HG02642 (cell line): ENCODE measurements around the gene RSRC2.

ENCODE experiments used
- ATAC-seq: cut with Tn5 transposase; IDR thresholded peaks from one replicate; pipeline ENCODE4 v1.9.1; 2021; ENCODE audit warnings: mild to moderate bottlenecking; ENCODE audit not compliant: unreplicated experiment, poor library complexity

The RSRC2 gene

DNA sequence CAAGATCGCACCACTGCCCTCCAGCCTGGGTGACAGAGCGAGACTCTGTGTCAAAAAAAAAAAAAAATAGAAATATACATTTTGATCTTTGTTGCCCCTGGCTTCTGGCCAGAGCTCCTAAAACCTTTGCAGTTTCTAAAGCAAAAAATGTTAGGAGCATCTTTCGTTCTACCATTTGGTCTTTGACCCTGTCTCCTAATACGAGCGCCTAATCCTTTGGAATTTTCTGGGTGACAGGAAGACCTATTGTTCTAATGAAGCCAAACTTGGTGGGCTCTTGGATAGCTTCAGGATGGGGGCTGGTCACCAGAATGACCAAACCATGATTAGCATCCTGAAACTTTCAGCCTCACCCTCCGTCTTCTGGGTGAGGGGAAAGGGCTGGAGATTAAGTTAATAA lies 72.0 kb downstream of the RSRC2 start:
- ATAC-seq: no peak

DNA sequence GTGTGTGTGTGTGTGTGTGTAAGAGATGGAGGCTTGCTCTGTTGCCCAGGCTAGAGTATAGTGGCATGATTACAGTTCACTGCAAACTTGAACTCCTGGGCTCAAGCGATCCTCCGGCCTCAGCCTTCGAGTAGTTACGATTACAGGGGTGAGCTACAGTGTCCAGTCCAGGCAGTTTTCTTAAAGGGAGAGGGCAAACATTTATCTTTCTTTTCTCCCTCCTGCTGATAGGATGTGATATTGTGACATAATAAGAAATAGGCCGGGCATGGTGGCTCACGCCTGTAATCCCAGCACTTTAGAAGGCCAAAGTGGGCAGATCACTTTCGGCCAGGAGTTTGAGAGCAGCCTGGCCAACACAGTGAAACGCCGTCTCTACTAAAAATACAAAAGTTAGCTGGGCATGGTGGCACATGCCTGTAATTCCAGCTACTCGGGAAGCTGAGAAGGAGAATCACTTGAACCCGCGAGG lies 72.5 kb downstream of the RSRC2 start:
- no peak for ATAC-seq
